Liver (tissue), 9 donors: ENCODE measurements around the gene CAMK1G. TPM values are rescaled to one million over a fixed set of nuclear protein-coding genes. Genes with fewer than 3 reads are reported as not detected.
A peak's percentile ranks its signal among the peaks of the same experiment; 100 is the strongest.

ENCODE experiments used
- DNase-seq: peaks from one replicate; pipeline ENCODE4 v3.0.0-alpha.2; 2017; ENCODE audit warnings: low spot score
- H3K27ac ChIP-seq, 2 donors: one replicate each; pipeline ENCODE4 v1.7.0; 2013; ENCODE audit warnings: inconsistent platforms in 2 of 2, low read length in 2 of 2, control low read depth in 1 of 2, low read depth in 1 of 2, mild to moderate bottlenecking in 1 of 2
- H3K27me3 ChIP-seq, 4 donors: one replicate each; pipeline versions ENCODE4 v1.6.1 to v1.7.0; 2013; ENCODE audit warnings: low read length in 3 of 4, inconsistent platforms in 1 of 4, mild to moderate bottlenecking in 1 of 4, moderate library complexity in 1 of 4; ENCODE audit not compliant: control insufficient read depth in 4 of 4, insufficient read depth in 4 of 4
- H3K36me3 ChIP-seq, 4 donors: one replicate each; pipeline versions ENCODE4 v1.6.1 to v1.7.0; 2013; ENCODE audit warnings: low read length in 3 of 4, mild to moderate bottlenecking in 3 of 4, low read depth in 1 of 4, moderate library complexity in 1 of 4; ENCODE audit not compliant: control insufficient read depth in 4 of 4, insufficient read depth in 3 of 4
- H3K4me1 ChIP-seq, 4 donors: one replicate each; pipeline versions ENCODE4 v1.6.1 to v1.7.0; 2013; ENCODE audit warnings: low read length in 3 of 4, mild to moderate bottlenecking in 3 of 4, moderate library complexity in 1 of 4; ENCODE audit not compliant: control insufficient read depth in 4 of 4, insufficient read depth in 4 of 4
- H3K4me3 ChIP-seq, 3 donors: one replicate each; pipeline versions ENCODE4 v1.6.1 to v1.7.0; 2013; ENCODE audit warnings: low read length in 3 of 3, control low read depth in 1 of 3, low read depth in 1 of 3, mild to moderate bottlenecking in 1 of 3
- H3K9ac ChIP-seq, 2 donors: one replicate each; pipeline ENCODE4 v1.7.0; 2013; ENCODE audit warnings: low read length in 2 of 2, mild to moderate bottlenecking in 2 of 2, moderate library complexity in 2 of 2, control low read depth in 1 of 2, low read depth in 1 of 2
- H3K9me3 ChIP-seq, 4 donors: one replicate each; pipeline versions ENCODE4 v1.6.1 to v1.7.0; 2013; ENCODE audit warnings: low read length in 3 of 4; ENCODE audit not compliant: control insufficient read depth in 4 of 4
- EGR1 ChIP-seq, 2 donors: IDR thresholded peaks; 2 replicates each; pipeline ENCODE4 v1.6.1; 2016 to 2018; ENCODE audit warnings: antibody characterized with exemption in 2 of 2, low read depth in 2 of 2
- FOXA2 ChIP-seq: IDR thresholded peaks from 2 replicates; pipeline ENCODE4 v1.6.1; 2016; ENCODE audit warnings: antibody characterized with exemption
- GABPA ChIP-seq, 2 donors: IDR thresholded peaks in 1 of 2; conservative IDR thresholded peaks in 1 of 2; 2 replicates each; pipeline ENCODE4 v1.6.1; 2016; ENCODE audit warnings: antibody characterized with exemption in 2 of 2, mild to moderate bottlenecking in 1 of 2, moderate library complexity in 1 of 2
- HNF4A ChIP-seq, 2 donors: conservative IDR thresholded peaks; 2 replicates each; pipeline ENCODE4 v1.6.1; 2016; ENCODE audit warnings: antibody characterized with exemption in 2 of 2, mild to moderate bottlenecking in 2 of 2
- HNF4G ChIP-seq: IDR thresholded peaks from 2 replicates; pipeline ENCODE4 v1.6.1; 2016; ENCODE audit warnings: antibody characterized with exemption
- JUND ChIP-seq, 2 donors: IDR thresholded peaks; 2 replicates each; pipeline ENCODE4 v1.6.1; 2016; ENCODE audit warnings: antibody characterized with exemption in 2 of 2
- NR2F2 ChIP-seq: IDR thresholded peaks from 2 replicates; pipeline ENCODE4 v1.6.1; 2016; ENCODE audit warnings: antibody characterized with exemption
- RAD21 ChIP-seq, 2 donors: IDR thresholded peaks; 2 replicates each; pipeline ENCODE4 v1.6.1; 2016; ENCODE audit warnings: antibody characterized with exemption in 2 of 2, mild to moderate bottlenecking in 2 of 2
- RXRA ChIP-seq, 2 donors: IDR thresholded peaks; 2 replicates each; pipeline ENCODE4 v1.6.1; 2017 to 2018; ENCODE audit warnings: antibody characterized with exemption in 2 of 2, mild to moderate bottlenecking in 1 of 2
- SP1 ChIP-seq: IDR thresholded peaks from 2 replicates; pipeline ENCODE4 v1.6.1; 2018; ENCODE audit warnings: antibody characterized with exemption, mild to moderate bottlenecking
- TAF1 ChIP-seq: conservative IDR thresholded peaks from 2 replicates; pipeline ENCODE4 v1.6.1; 2016; ENCODE audit warnings: antibody characterized with exemption, mild to moderate bottlenecking
- YY1 ChIP-seq: IDR thresholded peaks from 2 replicates; pipeline ENCODE4 v1.6.1; 2016; ENCODE audit warnings: antibody characterized with exemption, mild to moderate bottlenecking
- WGBS: extraction: QIAGEN DNeasy Blood & Tissue Kit; methylation state at CpG from one replicate; pipeline ENCODE4 v1.1.7; 2013; 5-methylcytosine and 5-hydroxymethylcytosine counted together
- polyA plus RNA-seq, 2 donors: library from polyadenylated mRNA; stranded (reverse) in 1 of 2; unstranded in 1 of 2; fragments of 200-250 nt in 1 of 2; fragments of >200 nt in 1 of 2; fragmentation: Nextera tagmentation in 1 of 2; extraction: Ambion mirVana in 1 of 2; gene quantifications; one replicate each; pipeline versions ENCODE4 v1.2.1 to v1.2.3, GENCODE V29; 2013 to 2015
- total RNA-seq, 2 donors: library from RNA; depleted of rRNA; stranded (reverse); fragments of >200 nt; gene quantifications; one replicate each; pipeline ENCODE4 v1.2.3, GENCODE V29; 2014
- TF ChIP-seq, protein P1 (sequence below): IDR thresholded peaks from 2 replicates; pipeline ENCODE4 v1.6.1; 2016; ENCODE audit warnings: antibody characterized with exemption
- TF ChIP-seq, protein P2 (sequence below): IDR thresholded peaks from 2 replicates; pipeline ENCODE4 v1.6.1; 2016; ENCODE audit warnings: antibody characterized with exemption
- TF ChIP-seq, protein P3 (sequence below): fragments of 150-350 bp; IDR thresholded peaks from 2 replicates; pipeline ENCODE4 v1.5.1; 2017; ENCODE audit warnings: improper control_type of control experiment, low read depth, low read length; ENCODE audit not compliant: missing input control
- donor health status: healthy.
- donor health status: healthy.
- donor health status: healthy.
- donor health status: healthy.
- donor health status: healthy.

Gene CAMK1G
- total and polyA plus RNA-seq, 4 donors, result 0.03 to 0.25 (median 0.14) TPM; not detected in 1

DNA sequence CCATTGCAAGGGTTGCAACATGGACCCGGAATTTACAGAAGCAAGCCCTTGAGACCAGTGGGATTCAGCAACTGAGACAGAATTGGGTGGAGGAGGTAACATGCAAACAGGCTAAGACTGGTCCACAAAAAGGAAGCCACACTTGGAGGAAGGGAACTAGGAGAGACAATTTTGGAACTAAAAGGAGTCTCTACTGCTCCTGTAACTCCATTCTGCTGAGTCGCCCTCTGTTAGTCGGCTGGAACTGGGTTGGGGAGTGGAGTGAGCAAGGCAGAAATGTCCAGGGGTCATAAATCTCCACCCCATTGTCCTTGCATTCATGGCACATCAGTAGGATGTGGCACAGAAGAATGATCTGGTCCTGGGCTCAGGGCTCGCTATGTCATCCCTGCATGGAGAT, 63.6 kb downstream of the CAMK1G start (continued):
- TF ChIP-seq JUND (IDR thresholded peaks at IDR 0.05), result no peak

DNA sequence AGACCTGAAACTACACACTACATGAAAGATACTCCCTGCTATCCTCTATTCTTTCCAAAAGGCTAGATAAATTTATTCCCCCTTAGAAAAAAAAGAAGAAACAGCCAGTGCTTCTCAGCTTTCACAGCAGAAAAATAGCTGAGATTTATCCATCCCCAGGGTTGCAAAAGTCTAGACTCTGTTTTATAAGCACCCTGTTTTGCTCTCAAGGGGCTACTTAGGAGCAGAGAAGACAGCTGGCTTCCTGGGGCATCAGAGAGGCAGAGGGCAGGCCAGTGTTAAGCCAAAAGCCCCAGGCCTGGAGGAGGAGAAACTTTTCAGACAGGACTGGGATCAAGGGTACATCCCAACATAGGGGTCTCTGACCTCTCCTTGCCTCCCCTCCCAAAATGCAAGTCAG, 64.8 kb downstream of the CAMK1G start:
- H3K9ac ChIP-seq, result no peak overlapping the region
- H3K4me3 ChIP-seq, result no peak overlapping the region
- H3K4me1 ChIP-seq, result peaks cover 2 to 20% (median 9%) of the 10 kb centered on the region in 4 donors
- no peaks in the 10 kb centered on the region for H3K27me3 ChIP-seq
- no peak for DNase-seq
- H3K27ac ChIP-seq, result no peak overlapping the region
- H3K9me3 ChIP-seq, result no peaks in the 10 kb centered on the region
- H3K36me3 ChIP-seq, result no peaks in the 10 kb centered on the region
- TF ChIP-seq HNF4A (conservative IDR thresholded peaks at IDR 0.05), result no peak
- no peak for TF ChIP-seq RXRA (IDR thresholded peaks at IDR 0.05)
- TF ChIP-seq, protein P1, sequence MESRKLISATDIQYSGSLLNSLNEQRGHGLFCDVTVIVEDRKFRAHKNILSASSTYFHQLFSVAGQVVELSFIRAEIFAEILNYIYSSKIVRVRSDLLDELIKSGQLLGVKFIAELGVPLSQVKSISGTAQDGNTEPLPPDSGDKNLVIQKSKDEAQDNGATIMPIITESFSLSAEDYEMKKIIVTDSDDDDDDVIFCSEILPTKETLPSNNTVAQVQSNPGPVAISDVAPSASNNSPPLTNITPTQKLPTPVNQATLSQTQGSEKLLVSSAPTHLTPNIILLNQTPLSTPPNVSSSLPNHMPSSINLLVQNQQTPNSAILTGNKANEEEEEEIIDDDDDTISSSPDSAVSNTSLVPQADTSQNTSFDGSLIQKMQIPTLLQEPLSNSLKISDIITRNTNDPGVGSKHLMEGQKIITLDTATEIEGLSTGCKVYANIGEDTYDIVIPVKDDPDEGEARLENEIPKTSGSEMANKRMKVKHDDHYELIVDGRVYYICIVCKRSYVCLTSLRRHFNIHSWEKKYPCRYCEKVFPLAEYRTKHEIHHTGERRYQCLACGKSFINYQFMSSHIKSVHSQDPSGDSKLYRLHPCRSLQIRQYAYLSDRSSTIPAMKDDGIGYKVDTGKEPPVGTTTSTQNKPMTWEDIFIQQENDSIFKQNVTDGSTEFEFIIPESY, result no peak
- no peak for TF ChIP-seq YY1
- no peak for TF ChIP-seq NR2F2
- no peak for TF ChIP-seq SP1
- TF ChIP-seq, protein P2, sequence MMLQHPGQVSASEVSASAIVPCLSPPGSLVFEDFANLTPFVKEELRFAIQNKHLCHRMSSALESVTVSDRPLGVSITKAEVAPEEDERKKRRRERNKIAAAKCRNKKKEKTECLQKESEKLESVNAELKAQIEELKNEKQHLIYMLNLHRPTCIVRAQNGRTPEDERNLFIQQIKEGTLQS, result no peak
- no peak for TF ChIP-seq RAD21 (IDR thresholded peaks at IDR 0.05)
- TF ChIP-seq HNF4G, result no peak
- no peak for TF ChIP-seq EGR1 (IDR thresholded peaks at IDR 0.05; ENCODE audit: low read depth in 2 of 2)
- TF ChIP-seq JUND (IDR thresholded peaks at IDR 0.05), result no peak
- TF ChIP-seq GABPA (IDR thresholded peaks at IDR 0.05 in 1 of 2, conservative IDR thresholded peaks at IDR 0.05 in 1 of 2), result no peak
- no peak for TF ChIP-seq FOXA2
- no peak for TF ChIP-seq TAF1

DNA sequence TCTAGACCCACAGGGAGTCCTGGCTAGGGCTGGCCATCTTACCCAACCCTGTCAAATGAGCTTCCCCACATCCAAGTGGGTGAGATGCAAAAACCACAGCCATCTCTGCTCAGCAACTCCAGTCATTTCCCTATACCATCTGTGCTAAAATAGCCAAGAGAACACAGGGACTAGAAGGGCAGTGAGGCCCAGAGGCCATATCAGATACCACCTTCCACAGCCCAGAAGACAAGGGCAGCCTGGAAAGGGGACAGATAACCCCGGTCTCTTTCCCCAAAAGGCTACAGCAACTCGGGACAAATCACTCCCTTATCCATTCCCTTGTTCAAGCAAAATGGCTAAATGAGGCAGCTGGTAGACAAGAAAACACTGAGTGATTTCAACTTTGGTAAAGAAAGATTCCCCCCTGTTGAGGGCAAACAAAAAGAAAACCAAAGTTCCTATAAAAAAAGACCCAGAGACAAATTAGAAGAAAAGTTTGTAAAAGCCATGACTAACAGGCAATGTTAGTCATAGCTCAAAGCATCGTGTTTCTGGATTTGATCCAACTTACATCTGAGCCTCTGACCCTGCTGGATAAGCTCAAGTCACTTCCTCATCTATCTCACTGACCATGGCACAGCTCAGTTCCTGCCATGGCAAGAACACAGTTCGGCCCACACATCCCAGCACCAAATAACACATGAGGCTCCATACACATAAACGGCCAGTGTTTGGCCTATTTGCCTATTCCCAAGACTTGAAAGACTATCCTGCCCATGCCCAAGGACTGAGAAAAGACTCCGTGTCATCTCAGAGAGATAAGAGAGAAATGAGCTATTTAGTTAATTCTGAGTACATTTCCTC, 65.6 kb downstream of the CAMK1G start:
- 55% methylated on average over 6 of the region's 6 CpGs for WGBS
- H3K9ac ChIP-seq, result no peak overlapping the region
- peaks cover 5 to 24% (median 15%) of the 10 kb centered on the region in 4 donors for H3K4me1 ChIP-seq

More for the DNA sequence above, 65.6 kb downstream of the CAMK1G start:
- TF ChIP-seq, protein P2, result no peak
- TF ChIP-seq JUND (IDR thresholded peaks at IDR 0.05) (peak in 1 of 2 donors; percentile 14), RAD21 (IDR thresholded peaks at IDR 0.05) (no peak), NR2F2 (peak; percentile 57), SP1 (no peak), RXRA (IDR thresholded peaks at IDR 0.05) (no peak)
- TF ChIP-seq, protein P3, sequence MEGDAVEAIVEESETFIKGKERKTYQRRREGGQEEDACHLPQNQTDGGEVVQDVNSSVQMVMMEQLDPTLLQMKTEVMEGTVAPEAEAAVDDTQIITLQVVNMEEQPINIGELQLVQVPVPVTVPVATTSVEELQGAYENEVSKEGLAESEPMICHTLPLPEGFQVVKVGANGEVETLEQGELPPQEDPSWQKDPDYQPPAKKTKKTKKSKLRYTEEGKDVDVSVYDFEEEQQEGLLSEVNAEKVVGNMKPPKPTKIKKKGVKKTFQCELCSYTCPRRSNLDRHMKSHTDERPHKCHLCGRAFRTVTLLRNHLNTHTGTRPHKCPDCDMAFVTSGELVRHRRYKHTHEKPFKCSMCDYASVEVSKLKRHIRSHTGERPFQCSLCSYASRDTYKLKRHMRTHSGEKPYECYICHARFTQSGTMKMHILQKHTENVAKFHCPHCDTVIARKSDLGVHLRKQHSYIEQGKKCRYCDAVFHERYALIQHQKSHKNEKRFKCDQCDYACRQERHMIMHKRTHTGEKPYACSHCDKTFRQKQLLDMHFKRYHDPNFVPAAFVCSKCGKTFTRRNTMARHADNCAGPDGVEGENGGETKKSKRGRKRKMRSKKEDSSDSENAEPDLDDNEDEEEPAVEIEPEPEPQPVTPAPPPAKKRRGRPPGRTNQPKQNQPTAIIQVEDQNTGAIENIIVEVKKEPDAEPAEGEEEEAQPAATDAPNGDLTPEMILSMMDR, result no peak
- Histone ChIP-seq H3K36me3 (no peaks in the 10 kb centered on the region), H3K27me3 (no peaks in the 10 kb centered on the region), H3K9me3 (no peaks in the 10 kb centered on the region), H3K27ac (peak overlapping the region; percentile 44 to 51), H3K4me3 (no peak overlapping the region)
- DNase-seq, result no peak
